GM23338 (cell line): ENCODE measurements around the gene RNF167. TPM values are rescaled to one million over a fixed set of nuclear protein-coding genes. Genes with fewer than 3 reads are reported as not detected.

Experiments used
- ATAC-seq: fragments of 200-7000 bp; cut with Tn5 transposase; 3 replicates; pipeline ENCODE4 v1.9.1; 2020
- DNase-seq: peaks from one replicate; pipeline ENCODE4 v3.0.0-alpha.2; 2015; ENCODE audit warnings: low spot score
- H2AFZ ChIP-seq: fragments of 200-600 bp; sonication (generic); 2 replicates; pipeline ENCODE4 v1.8.0; 2016; ENCODE audit warnings: antibody characterized with exemption, mild to moderate bottlenecking, moderate library complexity
- H3F3A ChIP-seq: fragments of 200-600 bp; sonication (generic); replicated peaks from 2 replicates; pipeline ENCODE4 v1.8.0; 2017; ENCODE audit warnings: antibody characterized with exemption, mixed run types, low read depth
- H3K27ac ChIP-seq: fragments of 200-600 bp; sonication (generic); 2 replicates; pipeline ENCODE4 v1.6.1; 2016; ENCODE audit warnings: low read depth
- H3K27me3 ChIP-seq: fragments of 200-600 bp; sonication (generic); 2 replicates; pipeline ENCODE4 v1.8.0; 2016; ENCODE audit warnings: mild to moderate bottlenecking, mixed run types, moderate library complexity; ENCODE audit not compliant: insufficient read depth
- H3K36me3 ChIP-seq: fragments of 200-600 bp; sonication (generic); 2 replicates; pipeline ENCODE4 v1.8.0; 2016; ENCODE audit warnings: mild to moderate bottlenecking; ENCODE audit not compliant: insufficient read depth
- H3K4me1 ChIP-seq: fragments of 200-600 bp; sonication (generic); 2 replicates; pipeline ENCODE4 v1.8.0; 2016; ENCODE audit warnings: mild to moderate bottlenecking, moderate library complexity; ENCODE audit not compliant: insufficient read depth
- H3K4me2 ChIP-seq: fragments of 200-600 bp; sonication (generic); 2 replicates; pipeline ENCODE4 v1.7.1; 2017; ENCODE audit warnings: mixed run types
- H3K4me3 ChIP-seq: fragments of 200-600 bp; sonication (generic); 2 replicates; pipeline ENCODE4 v1.6.1; 2016; ENCODE audit warnings: mixed run types
- H3K79me2 ChIP-seq: fragments of 200-600 bp; sonication (generic); replicated peaks from 2 replicates; pipeline ENCODE4 v1.8.0; 2017; ENCODE audit warnings: mild to moderate bottlenecking; ENCODE audit not compliant: insufficient read depth
- H3K9me2 ChIP-seq: fragments of 200-600 bp; sonication (generic); 2 replicates; pipeline ENCODE4 v1.8.0; 2017; ENCODE audit not compliant: insufficient read depth
- H4K20me1 ChIP-seq: fragments of 200-600 bp; sonication (generic); replicated peaks from 2 replicates; pipeline ENCODE4 v1.8.0; 2017; ENCODE audit warnings: mild to moderate bottlenecking; ENCODE audit not compliant: insufficient read depth
- H3K27ac Mint-ChIP-seq: 2 replicates; pipeline ENCODE4 v1.8.0; 2020; ENCODE audit warnings: inconsistent platforms, mild to moderate bottlenecking, moderate library complexity, mixed read lengths
- H3K27me3 Mint-ChIP-seq: 3 replicates; pipeline ENCODE4 v1.8.0; 2022; ENCODE audit warnings: low read depth, mild to moderate bottlenecking, moderate library complexity, mixed read lengths, inconsistent platforms; ENCODE audit not compliant: insufficient read depth, poor library complexity
- H3K36me3 Mint-ChIP-seq: 3 replicates; pipeline ENCODE4 v1.8.0; 2021; ENCODE audit warnings: low read depth, mild to moderate bottlenecking, inconsistent platforms, moderate library complexity, mixed read lengths
- H3K4me1 Mint-ChIP-seq: 3 replicates; pipeline ENCODE4 v1.8.0; 2020; ENCODE audit warnings: mild to moderate bottlenecking, inconsistent platforms, mixed read lengths
- H3K4me3 Mint-ChIP-seq: 3 replicates; pipeline ENCODE4 v1.8.0; 2021; ENCODE audit warnings: moderate library complexity, mild to moderate bottlenecking, inconsistent platforms, mixed read lengths
- H3K9me3 Mint-ChIP-seq: 3 replicates; pipeline ENCODE4 v1.8.0; 2020; ENCODE audit warnings: moderate library complexity, mild to moderate bottlenecking, inconsistent platforms, mixed read lengths
- CREB1 ChIP-seq: fragments of 250-450 bp; sonication (Bioruptor Pico); IDR thresholded peaks from 2 replicates; pipeline ENCODE4 v1.5.0; 2020; ENCODE audit warnings: low read depth, mild to moderate bottlenecking, moderate library complexity
- EZH2phosphoT487 ChIP-seq: fragments of 200-600 bp; sonication (generic); IDR thresholded peaks from one replicate; pipeline ENCODE4 v1.8.1; 2018; ENCODE audit warnings: antibody characterized with exemption; ENCODE audit not compliant: unreplicated experiment
- JUNB ChIP-seq: IDR thresholded peaks from one replicate; pipeline ENCODE4 v1.6.1; 2016; ENCODE audit warnings: antibody characterized with exemption; ENCODE audit not compliant: unreplicated experiment
- ZNF114 ChIP-seq: fragments of 250-450 bp; sonication (Bioruptor Pico); IDR thresholded peaks from 2 replicates; pipeline ENCODE4 v1.5.0; 2020; ENCODE audit warnings: mild to moderate bottlenecking, moderate library complexity
- ZNF331 ChIP-seq: fragments of 250-450 bp; sonication (Bioruptor Pico); IDR thresholded peaks from 2 replicates; pipeline ENCODE4 v1.5.0; 2020; ENCODE audit warnings: low read depth, mild to moderate bottlenecking, moderate library complexity
- polyA plus RNA-seq: library from polyadenylated mRNA; unstranded; fragments of >200 nt; fragmentation: Nextera tagmentation; extraction: Ambion mirVana; gene quantifications from 2 replicates; pipeline ENCODE4 v1.2.1, GENCODE V29; 2016
- total RNA-seq: library from RNA; depleted of rRNA; stranded (reverse); fragments of >200 nt; shearing (Covaris generic); gene quantifications from 2 replicates; pipeline ENCODE4 v1.2.3, GENCODE V29; 2014
- TF ChIP-seq, protein P1 (sequence below), 2 experiments: fragments of 200-600 bp in 1 of 2; sonication (generic) in 1 of 2; conservative IDR thresholded peaks; 2 replicates each; pipeline versions ENCODE4 v1.5.1 to v1.6.1; 2016 to 2017; ENCODE audit warnings: antibody characterized with exemption in 2 of 2, low read depth in 2 of 2, mild to moderate bottlenecking in 2 of 2, moderate library complexity in 1 of 2

The RNF167 gene
- total and polyA plus RNA-seq, 2 experiments from 2014 or later, result 61.2 to 84.4 TPM

DNA sequence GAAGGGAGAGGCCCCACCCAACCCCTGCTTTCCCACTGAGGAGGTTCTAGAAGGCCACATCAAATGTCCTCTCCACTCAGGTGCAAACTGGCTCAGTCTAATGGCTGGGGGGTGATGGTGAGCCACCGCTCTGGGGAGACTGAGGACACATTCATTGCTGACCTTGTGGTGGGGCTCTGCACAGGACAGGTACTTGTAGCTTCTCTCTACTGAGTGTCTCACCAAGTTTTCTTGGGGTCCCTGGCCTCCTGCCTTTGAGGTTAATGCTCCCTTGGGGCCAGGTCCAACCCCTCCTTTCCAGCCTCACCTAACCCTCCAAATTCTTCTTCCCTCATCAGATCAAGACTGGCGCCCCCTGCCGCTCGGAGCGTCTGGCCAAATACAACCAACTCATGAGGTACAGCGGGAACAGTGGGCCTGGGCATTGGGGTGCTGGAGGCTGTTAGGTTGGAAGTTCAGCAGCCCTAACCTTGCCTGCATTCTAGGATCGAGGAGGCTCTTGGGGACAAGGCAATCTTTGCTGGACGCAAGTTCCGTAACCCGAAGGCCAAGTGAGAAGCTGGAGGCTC lies 16.5 kb downstream of the RNF167 start:
- peaks cover 4% of the 10 kb centered on the region; the same call in 2 of the 3 replicates for H3K9me3 Mint-ChIP-seq
- Histone ChIP-seq H3K79me2 (no peaks in the 10 kb centered on the region), H3K36me3 (no peaks in the 10 kb centered on the region), H3K4me2 (no peak overlapping the region), H3K4me1 (peaks cover 20% of the 10 kb centered on the region), H3K4me3 (no peak overlapping the region), H3K27ac (no peak overlapping the region), H2AFZ (no peak overlapping the region), H4K20me1 (no peaks in the 10 kb centered on the region; the same call in none of the 2 replicates), H3K27me3 (no peaks in the 10 kb centered on the region), H3F3A (no peaks in the 10 kb centered on the region), H3K9me2 (no peaks in the 10 kb centered on the region)
- peaks cover 12% of the 10 kb centered on the region for H3K27me3 Mint-ChIP-seq
- TF ChIP-seq, protein P1, sequence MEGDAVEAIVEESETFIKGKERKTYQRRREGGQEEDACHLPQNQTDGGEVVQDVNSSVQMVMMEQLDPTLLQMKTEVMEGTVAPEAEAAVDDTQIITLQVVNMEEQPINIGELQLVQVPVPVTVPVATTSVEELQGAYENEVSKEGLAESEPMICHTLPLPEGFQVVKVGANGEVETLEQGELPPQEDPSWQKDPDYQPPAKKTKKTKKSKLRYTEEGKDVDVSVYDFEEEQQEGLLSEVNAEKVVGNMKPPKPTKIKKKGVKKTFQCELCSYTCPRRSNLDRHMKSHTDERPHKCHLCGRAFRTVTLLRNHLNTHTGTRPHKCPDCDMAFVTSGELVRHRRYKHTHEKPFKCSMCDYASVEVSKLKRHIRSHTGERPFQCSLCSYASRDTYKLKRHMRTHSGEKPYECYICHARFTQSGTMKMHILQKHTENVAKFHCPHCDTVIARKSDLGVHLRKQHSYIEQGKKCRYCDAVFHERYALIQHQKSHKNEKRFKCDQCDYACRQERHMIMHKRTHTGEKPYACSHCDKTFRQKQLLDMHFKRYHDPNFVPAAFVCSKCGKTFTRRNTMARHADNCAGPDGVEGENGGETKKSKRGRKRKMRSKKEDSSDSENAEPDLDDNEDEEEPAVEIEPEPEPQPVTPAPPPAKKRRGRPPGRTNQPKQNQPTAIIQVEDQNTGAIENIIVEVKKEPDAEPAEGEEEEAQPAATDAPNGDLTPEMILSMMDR (conservative IDR thresholded peaks at IDR 0.05; ENCODE audit: low read depth in 2 of 2), result peak; percentile 74 to 84
- no peak for TF ChIP-seq EZH2phosphoT487
- H3K4me3 Mint-ChIP-seq, result no peak overlapping the region
- H3K36me3 Mint-ChIP-seq, result peaks cover 32% of the 10 kb centered on the region
- peaks cover 31% of the 10 kb centered on the region for H3K4me1 Mint-ChIP-seq
- DNase-seq, result peak; percentile 90
- H3K27ac Mint-ChIP-seq, result peak overlapping the region; percentile 8; the same call in 1 of the 2 replicates
- peak; percentile 64 for ATAC-seq

DNA sequence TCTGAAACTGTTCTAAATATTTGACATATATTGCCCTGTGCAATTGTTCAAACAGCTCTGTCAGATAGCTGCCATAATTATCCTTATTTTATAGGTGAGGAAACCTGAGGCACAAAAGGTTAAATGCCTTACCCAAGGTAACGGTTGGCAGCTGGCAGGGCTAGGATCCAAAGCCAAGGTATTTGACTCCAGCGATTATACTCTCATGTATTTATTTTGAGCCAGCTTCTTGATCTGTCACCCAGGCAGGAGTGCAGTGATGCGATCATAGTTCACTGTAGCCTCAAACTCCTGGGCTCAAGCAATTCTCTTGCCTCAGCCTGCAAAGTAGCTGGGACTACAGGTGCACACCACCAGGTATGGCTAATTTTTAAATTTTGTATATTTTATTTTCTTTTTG lies 18.0 kb downstream of the RNF167 start:
- no peak overlapping the region for H3K4me2 ChIP-seq
- H3K27me3 Mint-ChIP-seq, result peaks cover 9% of the 10 kb centered on the region
- H3K4me3 Mint-ChIP-seq, result no peak overlapping the region
- H3K79me2 ChIP-seq, result no peaks in the 10 kb centered on the region
- no peaks in the 10 kb centered on the region; the same call in none of the 2 replicates for H4K20me1 ChIP-seq
- H3K4me1 ChIP-seq, result peaks cover 15% of the 10 kb centered on the region
- H2AFZ ChIP-seq, result no peak overlapping the region
- no peaks in the 10 kb centered on the region for H3K9me2 ChIP-seq
- H3K27me3 ChIP-seq, result no peaks in the 10 kb centered on the region
- H3K36me3 Mint-ChIP-seq, result peaks cover 37% of the 10 kb centered on the region
- H3K9me3 Mint-ChIP-seq, result peaks cover 4% of the 10 kb centered on the region; the same call in 2 of the 3 replicates
- H3K27ac ChIP-seq, result no peak overlapping the region
- H3K27ac Mint-ChIP-seq, result no peak overlapping the region
- ATAC-seq (no peak), DNase-seq (no peak)
- no peak overlapping the region for H3K4me3 ChIP-seq
- no peaks in the 10 kb centered on the region for H3K36me3 ChIP-seq
- no peaks in the 10 kb centered on the region for H3F3A ChIP-seq
- no peak for TF ChIP-seq JUNB
- H3K4me1 Mint-ChIP-seq, result peaks cover 25% of the 10 kb centered on the region

DNA sequence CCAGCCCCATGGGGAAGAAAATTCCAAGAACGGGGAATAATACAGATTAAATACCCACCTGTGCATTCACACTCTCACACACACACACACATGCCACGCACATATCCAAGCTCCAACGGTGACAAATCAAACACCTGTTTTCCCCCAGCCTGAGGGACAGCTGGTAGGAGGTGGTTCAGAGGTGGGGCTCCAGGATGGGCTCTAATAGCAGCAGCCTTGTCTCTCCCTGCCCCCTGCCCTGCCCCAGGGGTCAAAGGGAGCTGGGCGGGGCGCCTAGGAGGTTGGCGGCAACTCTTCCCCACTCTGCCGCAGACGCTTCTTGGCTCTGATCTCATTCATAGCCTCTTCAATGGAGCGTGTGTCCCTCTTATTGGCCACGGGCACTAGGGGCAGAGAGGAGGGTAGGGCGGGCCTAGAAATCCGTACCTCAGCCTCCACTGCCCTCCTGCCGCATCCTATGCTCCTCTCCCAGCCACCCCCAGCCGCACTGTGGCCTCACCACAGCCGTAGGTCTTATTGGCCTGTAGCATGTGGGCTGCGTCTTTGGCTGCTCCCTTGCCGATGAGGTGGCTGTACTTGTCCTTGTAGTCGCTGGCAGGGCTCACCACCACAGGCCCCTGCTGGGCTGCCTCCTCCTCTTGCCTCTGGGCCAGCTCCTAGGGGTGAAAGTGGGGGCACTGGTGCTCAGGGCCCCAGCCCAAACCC lies 19.3 kb downstream of the RNF167 start:
- H3K4me2 ChIP-seq, result no peak overlapping the region
- ATAC-seq, result no peak; the same call in 2 of the 3 replicates
- H3K9me2 ChIP-seq, result no peaks in the 10 kb centered on the region
- H3K27me3 Mint-ChIP-seq, result peaks cover 14% of the 10 kb centered on the region
- H3K4me1 ChIP-seq, result peaks cover 15% of the 10 kb centered on the region
- H3K27ac Mint-ChIP-seq, result no peak overlapping the region
- H3K4me3 ChIP-seq, result no peak overlapping the region
- peaks cover 6% of the 10 kb centered on the region; the same call in 2 of the 3 replicates for H3K9me3 Mint-ChIP-seq
- H4K20me1 ChIP-seq, result no peaks in the 10 kb centered on the region; the same call in none of the 2 replicates
- H3K36me3 Mint-ChIP-seq, result peaks cover 42% of the 10 kb centered on the region
- H2AFZ ChIP-seq, result no peak overlapping the region
- peaks cover 20% of the 10 kb centered on the region for H3K4me1 Mint-ChIP-seq
- no peaks in the 10 kb centered on the region for H3K27me3 ChIP-seq
- TF ChIP-seq CREB1 (CRISPR knock-in tag) (no peak), ZNF331 (CRISPR knock-in tag) (no peak), ZNF114 (no peak)
- DNase-seq, result no peak
- no peaks in the 10 kb centered on the region for H3K36me3 ChIP-seq
- no peak overlapping the region for H3K27ac ChIP-seq
- no peak overlapping the region for H3K4me3 Mint-ChIP-seq
- peaks cover 4% of the 10 kb centered on the region for H3K79me2 ChIP-seq
- no peaks in the 10 kb centered on the region for H3F3A ChIP-seq
